DOHH2 (cell line): ENCODE measurements around the gene RAB3C.

Source experiments
- H3F3A ChIP-seq: fragments of 200-600 bp; sonication (generic), shearing (Covaris generic); 2 replicates; pipeline ENCODE4 v1.6.0; 2016; ENCODE audit warnings: antibody characterized with exemption, mild to moderate bottlenecking; ENCODE audit not compliant: control insufficient read depth, insufficient read depth
- H3K27ac ChIP-seq: fragments of 200-600 bp; sonication (generic); 2 replicates; pipeline ENCODE4 v1.5.1; 2014; ENCODE audit warnings: low read depth, mild to moderate bottlenecking, low read length, moderate library complexity
- H3K27me3 ChIP-seq: fragments of 200-600 bp; sonication (generic); 2 replicates; pipeline ENCODE4 v1.6.1; 2014; ENCODE audit warnings: mild to moderate bottlenecking, low read length, mixed read lengths; ENCODE audit not compliant: control insufficient read depth
- H3K36me3 ChIP-seq: fragments of 200-600 bp; sonication (generic); 2 replicates; pipeline ENCODE4 v1.6.1; 2014; ENCODE audit warnings: mild to moderate bottlenecking, low read length, moderate library complexity, mixed read lengths; ENCODE audit not compliant: control insufficient read depth
- H3K4me1 ChIP-seq: fragments of 200-600 bp; sonication (generic); 2 replicates; pipeline ENCODE4 v1.6.1; 2014; ENCODE audit warnings: mild to moderate bottlenecking, low read length, mixed read lengths; ENCODE audit not compliant: control insufficient read depth
- H3K4me2 ChIP-seq: fragments of 200-600 bp; sonication (generic); 2 replicates; pipeline ENCODE4 v1.6.0; 2014; ENCODE audit warnings: mild to moderate bottlenecking, low read length, moderate library complexity
- H3K4me3 ChIP-seq: fragments of 200-600 bp; sonication (generic); 2 replicates; pipeline ENCODE4 v1.5.1; 2014; ENCODE audit warnings: mild to moderate bottlenecking, low read length, mixed read lengths
- H3K79me2 ChIP-seq: fragments of 200-600 bp; sonication (generic); 2 replicates; pipeline ENCODE4 v1.6.1; 2014; ENCODE audit warnings: mild to moderate bottlenecking, low read length, mixed read lengths; ENCODE audit not compliant: control insufficient read depth
- H3K9me2 ChIP-seq: fragments of 200-600 bp; sonication (generic); replicated peaks from 2 replicates; pipeline ENCODE4 v1.6.1; 2014; ENCODE audit warnings: mild to moderate bottlenecking, low read length, mixed read lengths; ENCODE audit not compliant: control insufficient read depth
- H3K9me3 ChIP-seq: fragments of 200-600 bp; sonication (generic); 2 replicates; pipeline ENCODE4 v1.6.1; 2014; ENCODE audit warnings: antibody characterized with exemption, low read length, mixed read lengths; ENCODE audit not compliant: control insufficient read depth, insufficient read depth
- H4K20me1 ChIP-seq: fragments of 200-600 bp; sonication (generic); 2 replicates; pipeline ENCODE4 v1.6.0; 2014; ENCODE audit warnings: low read depth, mild to moderate bottlenecking, antibody characterized with exemption, low read length, moderate library complexity; ENCODE audit not compliant: control insufficient read depth, insufficient read depth
- EZH2phosphoT487 ChIP-seq: fragments of 200-600 bp; sonication (generic); IDR thresholded peaks from 2 replicates; pipeline ENCODE4 v1.6.1; 2017; ENCODE audit warnings: borderline replicate concordance, mild to moderate bottlenecking, antibody characterized with exemption, low read length, moderate library complexity, mixed read lengths
- TF ChIP-seq, protein P1 (sequence below): fragments of 200-600 bp; sonication (generic); IDR thresholded peaks from one replicate; pipeline ENCODE4 v1.5.1; 2014; ENCODE audit warnings: antibody characterized with exemption, mild to moderate bottlenecking, low read depth, low read length; ENCODE audit not compliant: poor library complexity, severe bottlenecking

Gene RAB3C

DNA sequence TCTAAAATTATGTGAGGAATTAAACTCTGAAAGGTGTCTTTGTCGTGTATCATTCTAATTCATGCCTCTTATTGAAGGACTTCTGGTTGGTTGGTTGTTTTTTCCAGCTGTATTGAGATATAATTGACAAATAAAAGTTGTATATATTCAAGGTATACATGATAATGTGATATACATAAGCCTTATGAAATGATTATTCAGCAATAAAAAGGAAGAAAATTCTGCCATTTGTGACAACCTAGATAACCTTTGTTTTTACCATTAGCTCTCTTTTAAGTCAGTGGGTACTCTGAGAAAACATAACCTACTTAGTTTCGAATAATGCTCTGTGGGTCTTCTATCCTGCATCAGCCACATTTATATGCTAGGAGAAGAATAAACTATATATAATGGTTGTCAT is 89.6 kb downstream of the RAB3C start:
- TF ChIP-seq, protein P1, sequence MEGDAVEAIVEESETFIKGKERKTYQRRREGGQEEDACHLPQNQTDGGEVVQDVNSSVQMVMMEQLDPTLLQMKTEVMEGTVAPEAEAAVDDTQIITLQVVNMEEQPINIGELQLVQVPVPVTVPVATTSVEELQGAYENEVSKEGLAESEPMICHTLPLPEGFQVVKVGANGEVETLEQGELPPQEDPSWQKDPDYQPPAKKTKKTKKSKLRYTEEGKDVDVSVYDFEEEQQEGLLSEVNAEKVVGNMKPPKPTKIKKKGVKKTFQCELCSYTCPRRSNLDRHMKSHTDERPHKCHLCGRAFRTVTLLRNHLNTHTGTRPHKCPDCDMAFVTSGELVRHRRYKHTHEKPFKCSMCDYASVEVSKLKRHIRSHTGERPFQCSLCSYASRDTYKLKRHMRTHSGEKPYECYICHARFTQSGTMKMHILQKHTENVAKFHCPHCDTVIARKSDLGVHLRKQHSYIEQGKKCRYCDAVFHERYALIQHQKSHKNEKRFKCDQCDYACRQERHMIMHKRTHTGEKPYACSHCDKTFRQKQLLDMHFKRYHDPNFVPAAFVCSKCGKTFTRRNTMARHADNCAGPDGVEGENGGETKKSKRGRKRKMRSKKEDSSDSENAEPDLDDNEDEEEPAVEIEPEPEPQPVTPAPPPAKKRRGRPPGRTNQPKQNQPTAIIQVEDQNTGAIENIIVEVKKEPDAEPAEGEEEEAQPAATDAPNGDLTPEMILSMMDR: no peak
- no peak for TF ChIP-seq EZH2phosphoT487
- Histone ChIP-seq H3K79me2 (no peaks in the 10 kb centered on the region), H3K27ac (no peak overlapping the region), H3F3A (no peaks in the 10 kb centered on the region), H3K9me3 (no peaks in the 10 kb centered on the region), H3K36me3 (no peaks in the 10 kb centered on the region), H3K4me1 (no peaks in the 10 kb centered on the region), H3K27me3 (no peaks in the 10 kb centered on the region), H3K4me3 (no peak overlapping the region), H4K20me1 (no peaks in the 10 kb centered on the region), H3K4me2 (no peak overlapping the region), H3K9me2 (no peaks in the 10 kb centered on the region)

DNA sequence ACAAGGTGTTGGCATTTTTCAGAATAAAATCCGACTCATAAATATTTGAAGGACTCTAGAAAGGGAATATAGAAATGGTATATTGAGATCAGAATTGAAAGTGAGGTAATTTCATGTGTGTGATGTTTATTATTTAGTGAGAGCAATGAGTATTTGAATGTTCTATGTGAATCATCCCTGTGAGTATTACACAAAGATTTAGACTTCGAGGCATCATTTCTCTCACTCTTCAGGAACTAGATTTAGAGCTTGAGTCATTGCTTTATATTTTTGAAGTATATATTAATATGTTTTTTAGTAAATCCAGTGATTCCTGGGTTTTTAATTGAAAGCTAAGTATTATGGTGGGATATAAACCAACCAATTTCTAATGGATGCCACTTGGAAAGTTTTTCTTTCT is 91.2 kb downstream of the RAB3C start:
- Histone ChIP-seq H3K4me2 (no peak overlapping the region), H3K4me1 (no peaks in the 10 kb centered on the region), H3F3A (no peaks in the 10 kb centered on the region), H3K27ac (no peak overlapping the region), H3K79me2 (no peaks in the 10 kb centered on the region), H4K20me1 (no peaks in the 10 kb centered on the region), H3K36me3 (no peaks in the 10 kb centered on the region), H3K9me3 (no peaks in the 10 kb centered on the region), H3K9me2 (no peaks in the 10 kb centered on the region), H3K4me3 (no peak overlapping the region), H3K27me3 (no peaks in the 10 kb centered on the region)
- TF ChIP-seq EZH2phosphoT487: no peak
- TF ChIP-seq, protein P1: no peak

DNA sequence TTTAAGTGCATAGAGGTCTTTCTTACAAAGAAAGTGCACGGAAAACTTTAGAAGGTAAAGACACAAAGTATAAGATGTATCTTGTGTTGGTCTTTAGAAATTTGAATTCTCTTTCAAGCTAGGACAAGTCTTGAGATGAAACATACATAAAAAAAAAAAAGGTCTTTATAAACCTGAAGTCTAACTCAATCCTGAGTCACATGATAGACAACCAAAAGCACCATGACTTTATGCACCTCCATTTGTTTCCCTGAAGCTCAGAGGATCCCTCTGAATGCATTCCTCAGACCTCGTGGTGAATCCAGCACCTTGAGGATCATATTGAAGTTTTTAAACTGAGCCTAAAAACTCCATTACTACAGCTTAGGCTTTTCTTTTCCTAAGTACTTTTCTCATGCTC is 91.8 kb downstream of the RAB3C start:
- no peak for TF ChIP-seq EZH2phosphoT487
- TF ChIP-seq, protein P1: no peak
- Histone ChIP-seq H3K9me2 (no peaks in the 10 kb centered on the region), H4K20me1 (no peaks in the 10 kb centered on the region), H3K27me3 (no peaks in the 10 kb centered on the region), H3K27ac (no peak overlapping the region), H3K4me2 (no peak overlapping the region), H3K9me3 (no peaks in the 10 kb centered on the region), H3F3A (no peaks in the 10 kb centered on the region), H3K4me3 (no peak overlapping the region), H3K79me2 (no peaks in the 10 kb centered on the region), H3K4me1 (no peaks in the 10 kb centered on the region), H3K36me3 (no peaks in the 10 kb centered on the region)

DNA sequence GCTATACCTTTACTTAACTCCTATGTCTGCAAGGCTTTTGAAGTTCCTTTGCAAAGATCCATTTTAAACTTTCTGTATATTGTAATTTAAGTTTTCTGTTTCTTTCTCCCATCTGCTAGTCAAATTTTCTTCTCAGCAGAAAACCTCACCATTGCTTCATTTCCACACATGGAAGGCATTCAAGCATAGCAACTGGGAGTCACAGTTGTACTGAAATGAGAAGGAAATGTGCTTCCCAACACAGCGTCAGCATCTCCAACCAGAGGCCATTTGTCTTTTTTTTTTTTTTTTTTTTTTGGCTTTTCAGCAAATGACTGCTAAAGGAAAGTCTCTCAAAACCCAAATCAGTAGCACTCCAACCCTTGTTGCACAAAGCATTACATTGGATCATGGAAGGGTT is 92.5 kb downstream of the RAB3C start:
- no peaks in the 10 kb centered on the region for H3F3A ChIP-seq
- no peak for TF ChIP-seq EZH2phosphoT487
- TF ChIP-seq, protein P1: no peak
- no peaks in the 10 kb centered on the region for H3K9me3 ChIP-seq
- no peaks in the 10 kb centered on the region for H3K4me1 ChIP-seq
- no peaks in the 10 kb centered on the region for H3K27me3 ChIP-seq
- H3K4me3 ChIP-seq: no peak overlapping the region
- H3K9me2 ChIP-seq: no peaks in the 10 kb centered on the region
- no peaks in the 10 kb centered on the region for H4K20me1 ChIP-seq
- no peak overlapping the region for H3K27ac ChIP-seq
- no peaks in the 10 kb centered on the region for H3K79me2 ChIP-seq
- no peaks in the 10 kb centered on the region for H3K36me3 ChIP-seq
- no peak overlapping the region for H3K4me2 ChIP-seq
